ENCODE results near the gene TMC7. TPM values are rescaled to one million over a fixed set of nuclear protein-coding genes. Genes with fewer than 3 reads are reported as not detected.

Gene TMC7
- total RNA-seq, 1 experiment from 2014 or later = 4.1 TPM

- H3K4me1 Mint-ChIP-seq (ENCODE audit: insufficient read depth, unreplicated experiment) = peaks cover 15% of the 10 kb centered on the region
- no peak for TF ChIP-seq CTCF (IDR thresholded peaks at IDR 0.05; ENCODE audit: unreplicated experiment)
- no peak overlapping the region for H3K27ac Mint-ChIP-seq (ENCODE audit: low read depth, unreplicated experiment)
- POLR2A ChIA-PET = no interaction called here
- CTCF ChIA-PET = interaction anchor here (0.6 to 2.2 kb wide), 8 partner anchors 17 to 165 kb away, joined by 3 to 7 read pairs (median 4); partner anchors contain the start of gene TMC7
- H3K36me3 Mint-ChIP-seq (ENCODE audit: insufficient read depth, unreplicated experiment) = no peaks in the 10 kb centered on the region
- DNase-seq (ENCODE audit: unreplicated experiment) = no peak
- no peaks in the 10 kb centered on the region for H3K27me3 Mint-ChIP-seq (ENCODE audit: insufficient read depth, unreplicated experiment)
- no TSS peak for BruUV-seq (replicated peaks)
- H3K4me3 Mint-ChIP-seq (ENCODE audit: unreplicated experiment) = no peak overlapping the region
- H3K9me3 Mint-ChIP-seq (ENCODE audit: unreplicated experiment) = no peaks in the 10 kb centered on the region
- intact Hi-C loops (cut with micrococcal nuclease) = loop anchor here (10.0 kb wide), 1 partner anchor 82 kb away; no protein-coding TSS in a partner anchor
Measured at GRCh38 chr16:18966791-18967190, 16.9 kb upstream of the TMC7 start.

- no peaks in the 10 kb centered on the region for H3K36me3 Mint-ChIP-seq (ENCODE audit: insufficient read depth, unreplicated experiment)
- peaks cover 6% of the 10 kb centered on the region for H3K4me1 Mint-ChIP-seq (ENCODE audit: insufficient read depth, unreplicated experiment)
- no peaks in the 10 kb centered on the region for H3K9me3 Mint-ChIP-seq (ENCODE audit: unreplicated experiment)
- TF ChIP-seq CTCF (IDR thresholded peaks at IDR 0.05; ENCODE audit: unreplicated experiment) = peak; percentile 82
- H3K4me3 Mint-ChIP-seq (ENCODE audit: unreplicated experiment) = no peak overlapping the region
- DNase-seq (ENCODE audit: unreplicated experiment) = peak; percentile 81
- ChIA-PET CTCF (interaction anchor here (0.6 to 2.9 kb wide), 39 partner anchors 10 to 179 kb away, joined by 3 to 19 read pairs (median 4); partner anchors contain the start of genes ARL6IP1, RPS15A and TMC7), POLR2A (interaction anchor here (0.6 to 1.5 kb wide), 7 partner anchors 10 to 648 kb away, joined by 3 to 4 read pairs (median 3); no protein-coding TSS in a partner anchor)
- no TSS peak for BruUV-seq (replicated peaks)
- intact Hi-C loops (cut with micrococcal nuclease) = loop anchor here (1.0 to 10.0 kb wide), 3 partner anchors 42 to 168 kb away; partner anchors contain the start of genes ARL6IP1 and SMG1
- no peaks in the 10 kb centered on the region for H3K27me3 Mint-ChIP-seq (ENCODE audit: insufficient read depth, unreplicated experiment)
- H3K27ac Mint-ChIP-seq (ENCODE audit: low read depth, unreplicated experiment) = no peak overlapping the region
Measured at GRCh38 chr16:18969050-18969854, 14.5 kb upstream of the TMC7 start.

GRCh38 chr16:18969855-18970240 lies 13.9 kb upstream of the TMC7 start:
- BruUV-seq (replicated peaks) = no TSS peak
- TF ChIP-seq CTCF (IDR thresholded peaks at IDR 0.05; ENCODE audit: unreplicated experiment) = no peak
- Mint-ChIP-seq H3K27me3 (ENCODE audit: insufficient read depth, unreplicated experiment) (no peaks in the 10 kb centered on the region), H3K27ac (ENCODE audit: low read depth, unreplicated experiment) (no peak overlapping the region), H3K4me1 (ENCODE audit: insufficient read depth, unreplicated experiment) (peaks cover 6% of the 10 kb centered on the region), H3K9me3 (ENCODE audit: unreplicated experiment) (no peaks in the 10 kb centered on the region), H3K4me3 (ENCODE audit: unreplicated experiment) (no peak overlapping the region), H3K36me3 (ENCODE audit: insufficient read depth, unreplicated experiment) (no peaks in the 10 kb centered on the region)
- DNase-seq (ENCODE audit: unreplicated experiment) = no peak
- intact Hi-C loops (cut with micrococcal nuclease) = loop anchor here (1.0 to 10.0 kb wide), 3 partner anchors 43 to 169 kb away; partner anchors contain the start of genes ARL6IP1 and SMG1
- CTCF ChIA-PET = interaction anchor here (0.6 to 2.9 kb wide), 35 partner anchors 11 to 180 kb away, joined by 3 to 19 read pairs (median 4); partner anchors contain the start of genes ARL6IP1, RPS15A and TMC7
- POLR2A ChIA-PET = interaction anchor here (0.6 to 1.5 kb wide), 4 partner anchors 43 to 166 kb away, joined by 3 to 4 read pairs (median 4); no protein-coding TSS in a partner anchor

GRCh38 chr16:18975109-18975508 lies 8.6 kb upstream of the TMC7 start:
- Mint-ChIP-seq H3K27ac (ENCODE audit: low read depth, unreplicated experiment) (no peak overlapping the region), H3K9me3 (ENCODE audit: unreplicated experiment) (no peaks in the 10 kb centered on the region), H3K4me1 (ENCODE audit: insufficient read depth, unreplicated experiment) (peaks cover 4% of the 10 kb centered on the region), H3K4me3 (ENCODE audit: unreplicated experiment) (no peak overlapping the region), H3K36me3 (ENCODE audit: insufficient read depth, unreplicated experiment) (no peaks in the 10 kb centered on the region), H3K27me3 (ENCODE audit: insufficient read depth, unreplicated experiment) (no peaks in the 10 kb centered on the region)
- ChIA-PET CTCF (interaction anchor here (0.6 to 3.4 kb wide), 9 partner anchors 8 to 528 kb away, joined by 3 to 17 read pairs (median 4); partner anchors contain the start of gene TMC7), POLR2A (no interaction called here)
- BruUV-seq (replicated peaks) = no TSS peak
- no peak for TF ChIP-seq CTCF (IDR thresholded peaks at IDR 0.05; ENCODE audit: unreplicated experiment)
- intact Hi-C loops (cut with micrococcal nuclease) = no loop called here
- DNase-seq (ENCODE audit: unreplicated experiment) = no peak
